Keratinocyte (primary cell): ENCODE data around the gene NUBP2.

Experiments used
- EZH2 ChIP-seq: IDR thresholded peaks from one replicate; pipeline ENCODE4 v1.6.1; 2012; ENCODE audit warnings: inconsistent platforms, mild to moderate bottlenecking, low read length, moderate library complexity
- TF ChIP-seq, protein P1 (sequence below), 3 experiments: IDR thresholded peaks in 1 of 3; conservative IDR thresholded peaks in 1 of 3; optimal IDR thresholded peaks in 1 of 3; 2 replicates in 2 of 3; 3 replicates in 1 of 3; pipeline versions ENCODE3 to v1.5.1; 2011; ENCODE audit warnings: low read length in 3 of 3, mild to moderate bottlenecking in 3 of 3, moderate library complexity in 2 of 3, control low read depth in 1 of 3, inconsistent platforms in 1 of 3; ENCODE audit not compliant: insufficient read depth in 2 of 3; ENCODE audit errors: extremely low read depth in 1 of 3

DNA sequence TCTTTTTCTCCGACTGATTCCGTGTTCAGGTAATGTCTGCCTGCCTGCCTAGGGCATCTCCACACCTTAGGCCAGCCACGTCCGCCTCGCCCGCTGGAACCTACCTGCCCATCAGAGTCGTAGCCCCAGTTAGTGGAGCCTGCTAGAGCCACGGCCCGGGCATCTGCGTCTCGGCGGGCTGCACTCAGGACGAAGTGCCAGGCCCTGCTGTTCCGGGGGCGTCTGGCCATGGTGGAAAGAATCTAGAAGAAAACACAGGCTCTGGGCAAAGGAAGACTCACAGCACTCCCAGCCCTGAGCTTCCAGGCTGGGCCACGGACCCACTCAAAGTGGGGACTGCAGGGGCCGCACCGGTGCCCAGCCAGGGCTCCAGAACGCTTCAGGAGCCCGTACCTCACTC, 1.5 kb upstream of the NUBP2 start:
- TF ChIP-seq, protein P1, sequence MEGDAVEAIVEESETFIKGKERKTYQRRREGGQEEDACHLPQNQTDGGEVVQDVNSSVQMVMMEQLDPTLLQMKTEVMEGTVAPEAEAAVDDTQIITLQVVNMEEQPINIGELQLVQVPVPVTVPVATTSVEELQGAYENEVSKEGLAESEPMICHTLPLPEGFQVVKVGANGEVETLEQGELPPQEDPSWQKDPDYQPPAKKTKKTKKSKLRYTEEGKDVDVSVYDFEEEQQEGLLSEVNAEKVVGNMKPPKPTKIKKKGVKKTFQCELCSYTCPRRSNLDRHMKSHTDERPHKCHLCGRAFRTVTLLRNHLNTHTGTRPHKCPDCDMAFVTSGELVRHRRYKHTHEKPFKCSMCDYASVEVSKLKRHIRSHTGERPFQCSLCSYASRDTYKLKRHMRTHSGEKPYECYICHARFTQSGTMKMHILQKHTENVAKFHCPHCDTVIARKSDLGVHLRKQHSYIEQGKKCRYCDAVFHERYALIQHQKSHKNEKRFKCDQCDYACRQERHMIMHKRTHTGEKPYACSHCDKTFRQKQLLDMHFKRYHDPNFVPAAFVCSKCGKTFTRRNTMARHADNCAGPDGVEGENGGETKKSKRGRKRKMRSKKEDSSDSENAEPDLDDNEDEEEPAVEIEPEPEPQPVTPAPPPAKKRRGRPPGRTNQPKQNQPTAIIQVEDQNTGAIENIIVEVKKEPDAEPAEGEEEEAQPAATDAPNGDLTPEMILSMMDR (optimal IDR thresholded peaks at IDR 0.05 in 1 of 3, IDR thresholded peaks at IDR 0.05 in 1 of 3, conservative IDR thresholded peaks at IDR 0.05 in 1 of 3; ENCODE audit: extremely low read depth in 1 of 3, insufficient read depth in 2 of 3, low read length in 3 of 3), result no peak
- no peak for TF ChIP-seq EZH2
